ENCODE results near the gene ST3GAL4. TPM values are rescaled to one million over a fixed set of nuclear protein-coding genes. Genes with fewer than 3 reads are reported as not detected.

ST3GAL4 gene
- total RNA-seq, 4 donors from 2014 or later = 42.1 to 56.2 (median 47.2) TPM

DNA sequence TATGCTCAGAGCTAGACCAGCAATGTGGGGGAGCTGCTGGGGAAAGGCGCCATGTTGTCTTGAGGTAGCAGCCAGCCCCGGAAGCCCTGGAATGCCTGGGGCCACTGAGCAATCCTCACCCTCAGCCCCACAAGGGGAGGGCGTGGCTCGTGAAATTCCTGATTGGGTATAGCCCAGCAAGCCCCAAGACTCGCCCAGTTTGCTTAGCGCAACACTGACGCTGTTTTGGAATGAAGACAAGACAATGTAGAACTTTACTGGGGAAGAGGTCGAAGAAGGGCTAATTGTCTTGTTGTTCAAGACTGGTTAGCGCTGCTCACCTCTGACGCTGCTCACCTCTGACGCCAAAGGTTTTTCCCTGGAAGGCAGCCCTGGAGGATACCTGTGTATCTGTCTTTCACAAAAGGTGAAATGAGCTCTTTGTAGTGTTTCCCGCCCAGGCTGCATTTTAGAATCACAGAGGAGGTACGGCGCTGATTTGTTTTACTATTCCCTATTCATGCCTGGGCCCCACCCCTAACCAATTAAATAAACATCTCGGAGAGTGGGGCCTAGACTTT, 47.6 kb downstream of the ST3GAL4 start:
- no peaks in the 10 kb centered on the region for H3K27me3 ChIP-seq
- no peaks in the 10 kb centered on the region for H3K9me3 ChIP-seq
- no peak overlapping the region for H3K4me3 ChIP-seq
- TF ChIP-seq POLR2AphosphoS5 (IDR thresholded peaks at IDR 0.05) = no peak
- H3K27ac ChIP-seq = no peak overlapping the region
- WGBS, 2 donors (ENCODE audit: low coverage in 1 of 2) = 40 to 93% methylated on average over 2 to 9 of the region's 15 CpGs
- peak; percentile 40 for ATAC-seq
- H3K4me1 ChIP-seq = no peaks in the 10 kb centered on the region
- H3K36me3 ChIP-seq = peaks cover 0 to 21% of the 10 kb centered on the region in 2 donors

DNA sequence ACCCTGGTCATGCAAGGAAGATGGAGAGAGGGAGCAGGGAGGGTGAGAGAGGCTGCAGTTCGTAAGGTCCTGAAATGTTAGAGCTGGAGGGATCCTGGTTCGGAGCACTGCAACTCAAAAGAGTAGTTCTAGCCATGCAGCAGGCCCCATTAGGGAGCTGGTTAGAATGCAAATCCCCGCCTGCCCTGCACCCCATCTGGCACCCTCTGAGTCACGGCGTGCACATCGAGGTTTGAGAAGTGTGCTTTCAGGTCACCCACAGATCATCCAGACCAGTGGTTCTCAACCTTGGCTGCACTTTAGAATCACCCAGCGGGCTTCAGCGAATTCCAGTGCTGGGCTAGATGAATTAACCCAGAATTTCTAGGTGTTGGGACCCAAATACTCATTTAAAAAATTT, 48.2 kb downstream of the ST3GAL4 start:
- Histone ChIP-seq H3K4me1 (no peaks in the 10 kb centered on the region), H3K27ac (no peak overlapping the region), H3K27me3 (no peaks in the 10 kb centered on the region), H3K9me3 (no peaks in the 10 kb centered on the region), H3K4me3 (no peak overlapping the region), H3K36me3 (peaks cover 0 to 27% of the 10 kb centered on the region in 2 donors)
- no peak for ATAC-seq
- TF ChIP-seq, protein P1, sequence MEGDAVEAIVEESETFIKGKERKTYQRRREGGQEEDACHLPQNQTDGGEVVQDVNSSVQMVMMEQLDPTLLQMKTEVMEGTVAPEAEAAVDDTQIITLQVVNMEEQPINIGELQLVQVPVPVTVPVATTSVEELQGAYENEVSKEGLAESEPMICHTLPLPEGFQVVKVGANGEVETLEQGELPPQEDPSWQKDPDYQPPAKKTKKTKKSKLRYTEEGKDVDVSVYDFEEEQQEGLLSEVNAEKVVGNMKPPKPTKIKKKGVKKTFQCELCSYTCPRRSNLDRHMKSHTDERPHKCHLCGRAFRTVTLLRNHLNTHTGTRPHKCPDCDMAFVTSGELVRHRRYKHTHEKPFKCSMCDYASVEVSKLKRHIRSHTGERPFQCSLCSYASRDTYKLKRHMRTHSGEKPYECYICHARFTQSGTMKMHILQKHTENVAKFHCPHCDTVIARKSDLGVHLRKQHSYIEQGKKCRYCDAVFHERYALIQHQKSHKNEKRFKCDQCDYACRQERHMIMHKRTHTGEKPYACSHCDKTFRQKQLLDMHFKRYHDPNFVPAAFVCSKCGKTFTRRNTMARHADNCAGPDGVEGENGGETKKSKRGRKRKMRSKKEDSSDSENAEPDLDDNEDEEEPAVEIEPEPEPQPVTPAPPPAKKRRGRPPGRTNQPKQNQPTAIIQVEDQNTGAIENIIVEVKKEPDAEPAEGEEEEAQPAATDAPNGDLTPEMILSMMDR (IDR thresholded peaks at IDR 0.05) = no peak
- TF ChIP-seq POLR2A (IDR thresholded peaks at IDR 0.05) (no peak), POLR2AphosphoS5 (IDR thresholded peaks at IDR 0.05) (no peak), EP300 (IDR thresholded peaks at IDR 0.05) (no peak)
- WGBS, 2 donors (ENCODE audit: low coverage in 1 of 2) = 86 to 100% methylated on average over 1 to 7 of the region's 8 CpGs

DNA sequence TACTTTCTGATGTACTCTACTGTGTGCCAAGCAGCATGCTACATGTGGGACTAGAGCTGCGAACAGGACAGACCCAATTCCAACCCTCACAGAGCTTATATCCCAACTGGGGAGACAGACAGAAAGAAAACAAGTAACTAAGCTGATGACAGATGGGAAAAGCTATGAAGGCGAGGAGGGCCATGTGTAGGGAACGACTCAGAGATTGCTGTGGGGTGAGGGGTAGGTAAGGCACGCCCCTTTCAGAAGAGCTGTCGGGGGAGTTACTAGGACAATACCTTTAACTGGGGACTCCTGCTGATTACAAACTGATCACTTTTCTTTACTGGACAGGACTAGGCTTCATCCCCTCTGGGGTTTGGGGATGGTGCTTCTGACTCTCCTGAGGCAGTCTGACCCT, 48.9 kb downstream of the ST3GAL4 start:
- 90% methylated on average over 5 of the region's 5 CpGs; no CpG with 5 or more reads in 1 of the 2 donors for WGBS, 2 donors (ENCODE audit: low coverage in 1 of 2)
- H3K9me3 ChIP-seq = no peaks in the 10 kb centered on the region
- peaks cover 0 to 34% of the 10 kb centered on the region in 2 donors for H3K36me3 ChIP-seq
- no peaks in the 10 kb centered on the region for H3K4me1 ChIP-seq
- no peak for ATAC-seq
- TF ChIP-seq POLR2AphosphoS5 (IDR thresholded peaks at IDR 0.05) (no peak), EP300 (IDR thresholded peaks at IDR 0.05) (no peak), POLR2A (IDR thresholded peaks at IDR 0.05) (no peak)
- TF ChIP-seq, protein P1 (IDR thresholded peaks at IDR 0.05) = no peak
- H3K4me3 ChIP-seq = no peak overlapping the region
- no peaks in the 10 kb centered on the region for H3K27me3 ChIP-seq
- peak overlapping the region in 1 of 4 donors; percentile 86 for H3K27ac ChIP-seq

DNA sequence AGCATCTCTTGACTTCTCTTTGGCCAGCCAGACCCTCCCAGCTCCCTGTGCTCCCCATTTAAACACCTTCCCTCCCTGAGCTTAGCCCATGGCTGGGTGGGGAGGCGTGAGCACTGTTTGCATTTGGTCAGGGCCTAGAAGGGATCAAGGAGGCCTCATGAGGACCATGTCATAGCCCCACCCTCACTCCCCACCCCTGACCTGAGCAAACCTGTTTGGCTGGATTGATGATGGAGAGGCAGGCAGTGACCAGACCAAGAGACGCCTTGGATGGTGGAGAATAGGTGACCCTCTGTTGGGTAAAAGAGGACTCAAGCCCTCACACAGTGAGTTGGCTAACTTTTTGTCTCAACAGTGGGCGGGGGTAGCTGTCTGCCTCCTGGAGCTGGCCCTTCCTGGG, 49.9 kb downstream of the ST3GAL4 start:
- H3K4me3 ChIP-seq = no peak overlapping the region
- peak overlapping the region in 2 of 4 donors; percentile 31 to 86 for H3K27ac ChIP-seq
- no peaks in the 10 kb centered on the region for H3K27me3 ChIP-seq
- TF ChIP-seq POLR2A (IDR thresholded peaks at IDR 0.05) (no peak), EP300 (IDR thresholded peaks at IDR 0.05) (no peak), POLR2AphosphoS5 (IDR thresholded peaks at IDR 0.05) (no peak)
- TF ChIP-seq, protein P1 (IDR thresholded peaks at IDR 0.05) = no peak
- no peak for ATAC-seq
- H3K4me1 ChIP-seq = peaks cover 0 to 8% (median 0%) of the 10 kb centered on the region in 3 donors
- H3K9me3 ChIP-seq = no peaks in the 10 kb centered on the region
- H3K36me3 ChIP-seq = peaks cover 0 to 39% of the 10 kb centered on the region in 2 donors
- WGBS, 2 donors (ENCODE audit: low coverage in 1 of 2) = 100% methylated on average over 1 of the region's 3 CpGs; no CpG with 5 or more reads in 1 of the 2 donors

DNA sequence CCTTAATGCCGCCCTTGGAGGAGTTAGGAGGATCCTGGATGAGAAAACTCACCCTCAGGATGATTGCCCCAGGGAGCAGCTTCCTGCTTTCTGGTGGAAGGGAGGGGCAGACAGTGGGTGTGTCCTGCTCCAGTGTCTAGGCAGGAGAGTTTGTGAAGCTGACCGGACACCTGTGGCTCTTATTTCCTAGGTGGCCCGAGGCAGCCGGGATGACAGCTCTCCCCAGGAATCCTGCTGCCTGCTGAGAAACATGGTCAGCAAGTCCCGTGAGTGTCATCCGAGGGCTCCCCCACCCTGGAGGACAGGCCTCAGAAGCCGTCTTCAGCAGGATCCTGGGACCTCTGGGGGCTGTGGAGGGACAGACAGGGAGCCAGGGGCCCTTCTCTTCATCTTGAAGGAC, 50.4 kb downstream of the ST3GAL4 start:
- TF ChIP-seq, protein P1 (IDR thresholded peaks at IDR 0.05) = no peak
- TF ChIP-seq EP300 (IDR thresholded peaks at IDR 0.05) = no peak
- TF ChIP-seq POLR2AphosphoS5 (IDR thresholded peaks at IDR 0.05) = no peak
- no peak for TF ChIP-seq POLR2A (IDR thresholded peaks at IDR 0.05)
- no peaks in the 10 kb centered on the region for H3K27me3 ChIP-seq
- WGBS, 2 donors (ENCODE audit: low coverage in 1 of 2) = 100% methylated on average over 1 of the region's 7 CpGs; no CpG with 5 or more reads in 1 of the 2 donors
- no peak for ATAC-seq
- H3K9me3 ChIP-seq = no peaks in the 10 kb centered on the region
- peaks cover 0 to 13% (median 0%) of the 10 kb centered on the region in 3 donors for H3K4me1 ChIP-seq
- H3K27ac ChIP-seq = peak overlapping the region in 3 of 4 donors; percentile 13 to 86 (median 31)
- H3K36me3 ChIP-seq = peaks cover 0 to 43% of the 10 kb centered on the region in 2 donors
- no peak overlapping the region for H3K4me3 ChIP-seq
